Cerebellar cortex (tissue), 1 donor: ENCODE results near the gene PELI2.
A peak's percentile ranks its signal among the peaks of the same experiment; 100 is the strongest.

ENCODE experiments used
- DNase-seq: peaks from one replicate; pipeline ENCODE4 v3.0.0-alpha.2; 2015; ENCODE audit warnings: low spot score

The PELI2 gene

DNA sequence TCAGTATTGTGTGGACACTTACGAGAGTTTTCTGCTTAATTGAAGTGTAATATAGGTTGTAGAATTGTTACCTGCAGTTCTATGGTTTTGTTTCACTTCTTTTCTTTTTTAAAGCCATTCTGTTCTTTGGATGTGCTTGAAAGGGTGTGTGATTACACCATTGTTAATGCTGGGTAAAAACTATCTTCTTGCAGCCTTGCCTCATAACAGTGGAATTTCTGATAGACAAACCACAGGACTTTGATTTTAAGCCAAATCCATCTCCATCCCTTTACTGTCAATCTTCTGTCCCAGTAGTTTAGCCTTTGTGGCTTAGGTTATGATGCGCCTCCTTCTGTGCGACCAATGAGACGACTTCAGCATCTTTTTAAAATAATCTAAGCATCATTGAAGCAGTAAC, 182.3 kb downstream of the PELI2 start:
- no peak for DNase-seq

DNA sequence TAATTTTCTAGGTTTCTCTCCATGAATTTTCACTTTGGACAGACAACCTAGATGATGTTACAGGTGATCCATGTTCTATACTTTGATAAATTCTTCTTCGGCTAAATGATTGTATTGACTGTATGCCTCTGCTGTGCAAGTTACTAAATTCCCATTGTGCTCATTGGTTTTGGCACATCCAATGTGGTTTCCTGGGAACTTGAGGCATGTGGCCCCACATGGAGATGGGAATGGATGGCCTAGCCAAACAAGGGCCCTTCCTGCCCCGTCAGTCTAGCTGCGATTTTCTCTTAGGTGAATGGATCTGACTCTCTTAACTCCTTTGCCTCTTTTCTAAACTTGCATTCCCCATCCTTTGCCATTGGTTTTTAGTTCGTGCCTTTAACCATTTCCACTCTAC, 186.2 kb downstream of the PELI2 start:
- no peak for DNase-seq

DNA sequence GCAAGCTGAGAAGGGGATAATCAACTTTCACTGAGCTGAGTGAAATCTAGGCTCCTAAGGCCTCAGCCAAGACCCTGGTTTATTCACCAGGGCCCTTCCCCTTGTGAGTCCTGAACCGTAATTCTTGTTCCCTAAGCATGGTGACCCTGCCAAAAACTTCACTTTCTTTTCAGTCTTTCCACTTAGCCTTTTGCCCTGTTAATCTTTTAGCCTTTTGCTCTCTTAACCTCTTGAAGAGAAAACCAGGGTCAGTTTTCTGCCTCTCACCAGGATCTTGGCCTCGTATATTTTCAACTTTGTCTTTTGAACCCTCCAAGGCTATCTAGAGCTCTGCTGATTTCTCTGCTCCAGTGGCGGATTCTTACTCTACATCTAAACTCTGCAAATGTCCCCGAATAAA, 191.0 kb downstream of the PELI2 start:
- no peak for DNase-seq

DNA sequence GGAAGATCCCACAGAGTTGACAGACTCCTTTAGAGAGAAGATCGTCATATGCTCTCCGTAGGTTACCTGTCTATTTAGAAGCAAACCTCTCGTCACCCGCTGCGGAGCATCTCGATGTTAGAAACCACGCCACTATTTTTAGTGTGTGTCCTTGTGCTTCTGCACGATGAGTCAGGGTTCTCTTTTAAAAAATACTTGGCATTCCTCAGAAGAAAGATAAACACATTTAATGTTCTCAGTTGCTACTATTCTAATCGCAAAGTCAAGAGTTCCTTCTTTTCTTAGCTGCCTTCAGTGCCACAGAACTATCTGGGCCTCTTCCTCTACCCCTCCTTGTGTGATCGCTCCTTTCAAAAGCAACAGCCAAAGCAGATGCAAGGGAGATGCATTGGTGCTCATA, 192.4 kb downstream of the PELI2 start:
- DNase-seq, result no peak

DNA sequence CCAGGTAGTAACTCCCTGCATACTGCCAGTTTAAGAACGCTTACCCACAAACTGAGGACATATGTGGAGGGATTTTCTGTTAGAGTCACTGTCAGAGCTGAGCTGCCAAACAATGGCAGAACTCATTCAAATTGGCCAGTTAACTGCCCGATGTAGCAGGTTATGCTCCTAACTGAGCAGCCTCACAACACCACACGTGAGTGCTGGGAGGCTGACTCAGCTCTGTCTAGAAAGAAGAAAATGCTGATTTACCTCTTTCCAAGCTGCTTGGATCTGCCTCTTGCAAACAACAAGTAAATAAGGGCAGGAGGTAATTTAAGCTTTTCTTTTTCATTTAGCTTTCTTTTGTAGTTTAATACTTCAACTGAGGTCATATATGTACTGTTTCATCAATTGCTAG, 195.6 kb downstream of the PELI2 start:
- no peak for DNase-seq

DNA sequence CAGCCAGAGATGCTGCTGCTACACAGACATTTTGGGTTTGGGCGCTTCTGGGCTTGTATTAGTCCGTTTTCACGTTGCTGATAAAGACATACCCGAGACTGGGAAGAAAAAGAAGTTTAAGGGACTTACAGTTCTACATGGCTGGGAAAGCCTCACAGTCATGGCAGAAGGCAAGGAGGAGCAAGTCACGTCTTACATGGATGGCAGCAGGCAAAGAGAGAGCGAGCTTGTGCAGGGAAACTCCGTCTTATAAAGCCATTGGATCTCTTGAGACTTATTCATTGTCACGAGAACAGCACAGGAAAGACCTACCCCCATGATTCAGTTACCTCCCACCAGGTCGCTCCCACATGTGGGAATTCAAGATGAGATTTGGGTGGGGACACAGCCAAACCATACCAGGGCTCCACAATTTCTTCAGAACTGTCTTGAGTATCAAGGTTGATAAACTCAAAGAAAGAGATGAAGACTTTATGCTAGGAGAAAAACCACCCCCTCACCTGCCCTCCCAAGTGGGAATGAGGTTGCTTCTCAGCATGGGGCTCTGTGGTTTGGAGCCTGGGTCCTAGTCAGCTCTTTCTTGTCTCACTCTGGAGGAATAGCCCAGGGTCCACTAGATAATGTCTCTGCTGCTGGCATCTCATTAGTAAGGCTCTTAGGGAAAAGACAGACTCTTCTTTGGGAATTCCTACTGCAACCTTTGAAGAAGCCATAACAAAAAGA, 200.3 kb downstream of the PELI2 start:
- DNase-seq, result no peak

DNA sequence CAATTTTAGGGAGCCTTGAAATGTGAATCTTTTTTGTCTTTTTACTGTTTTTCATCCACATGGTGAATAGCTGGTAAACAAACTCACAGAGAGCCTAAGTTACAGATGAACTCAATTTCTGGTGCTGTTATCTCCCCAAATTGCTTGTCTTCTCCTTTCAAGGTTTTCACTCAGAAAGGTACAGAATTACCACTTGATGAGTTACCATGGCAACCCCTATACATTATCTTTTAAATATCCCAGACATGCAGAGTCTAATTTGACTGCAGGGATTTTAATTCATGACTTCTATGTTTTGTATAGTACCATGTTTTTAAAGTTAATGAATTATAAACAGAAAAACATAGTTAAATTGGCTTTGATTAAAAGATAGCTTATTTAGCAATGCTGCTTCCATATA, 203.7 kb downstream of the PELI2 start:
- DNase-seq, result no peak

DNA sequence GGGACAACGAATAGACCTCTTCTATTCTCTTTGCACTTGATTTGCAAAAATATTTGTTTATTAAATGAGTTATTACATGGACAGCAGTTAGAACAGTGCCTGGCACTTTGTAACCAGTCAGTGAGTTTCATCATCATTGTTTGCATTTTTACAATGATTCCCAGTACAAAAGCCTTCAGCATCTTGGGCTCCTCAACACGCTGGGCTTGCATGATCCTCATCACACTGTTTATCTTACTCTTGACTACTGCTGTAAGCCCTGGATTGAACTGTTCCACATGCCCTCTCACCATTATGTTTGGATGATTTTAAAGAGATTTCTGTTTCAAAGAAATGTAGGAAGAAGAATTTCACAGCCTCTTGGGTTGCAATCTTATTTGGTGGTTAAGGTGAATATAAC, 204.3 kb downstream of the PELI2 start:
- no peak for DNase-seq

DNA sequence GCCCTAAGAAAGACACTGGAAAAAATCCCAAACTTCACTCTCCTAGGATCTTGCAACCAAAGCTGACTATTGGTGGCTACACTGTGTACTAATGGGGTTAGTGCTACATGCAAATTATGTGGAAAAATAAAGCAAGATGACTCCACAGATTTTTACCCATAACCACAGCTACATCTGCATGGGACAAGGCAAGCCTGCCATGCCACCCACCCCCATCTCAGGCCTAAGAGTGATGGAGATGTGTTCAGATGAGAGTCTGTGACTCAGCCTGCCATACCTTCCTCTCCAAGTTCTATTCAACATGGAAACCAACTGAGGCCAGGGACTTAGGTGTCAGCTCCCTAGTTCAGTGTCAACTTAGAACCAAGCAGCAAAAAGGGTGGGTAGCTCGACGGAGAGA, 206.2 kb downstream of the PELI2 start:
- DNase-seq, result no peak

DNA sequence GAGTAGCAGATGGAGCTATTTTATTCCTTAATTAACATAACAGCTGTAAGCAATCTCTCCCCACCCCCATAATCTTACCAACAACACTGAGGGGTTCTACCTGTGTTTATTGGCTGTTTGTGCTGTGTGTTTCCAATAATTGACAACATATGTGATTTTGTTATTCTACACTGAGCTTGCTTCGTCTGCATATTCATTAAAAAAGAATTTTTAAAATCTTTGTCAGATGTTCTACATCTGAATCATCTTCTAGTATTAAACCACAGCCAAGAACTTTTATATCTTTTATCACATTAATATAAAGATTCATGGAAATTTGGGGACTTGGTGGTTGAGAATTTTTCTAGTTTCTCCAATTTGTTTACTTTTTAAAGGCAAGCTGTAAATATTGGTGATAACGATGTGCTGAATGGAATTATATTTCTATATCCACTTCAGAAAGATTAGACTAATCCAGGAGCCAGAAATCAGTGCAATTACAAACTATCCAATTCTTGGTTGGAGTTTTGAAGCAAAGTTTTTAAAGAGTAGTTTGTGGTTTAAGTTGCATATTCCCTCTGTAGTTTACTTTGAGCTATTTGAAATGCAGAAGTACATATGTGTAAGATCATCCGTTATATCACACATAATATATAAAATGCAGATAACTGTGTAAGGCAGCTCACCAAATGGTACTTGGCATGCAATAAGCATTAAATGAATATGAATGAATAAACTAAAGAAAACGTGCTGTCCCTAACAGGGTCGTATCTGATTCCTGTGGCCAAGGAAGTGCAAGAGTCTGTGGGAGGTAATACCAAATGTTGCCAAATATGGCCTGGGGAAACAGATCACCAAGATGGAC, 206.9 kb downstream of the PELI2 start:
- no peak for DNase-seq

DNA sequence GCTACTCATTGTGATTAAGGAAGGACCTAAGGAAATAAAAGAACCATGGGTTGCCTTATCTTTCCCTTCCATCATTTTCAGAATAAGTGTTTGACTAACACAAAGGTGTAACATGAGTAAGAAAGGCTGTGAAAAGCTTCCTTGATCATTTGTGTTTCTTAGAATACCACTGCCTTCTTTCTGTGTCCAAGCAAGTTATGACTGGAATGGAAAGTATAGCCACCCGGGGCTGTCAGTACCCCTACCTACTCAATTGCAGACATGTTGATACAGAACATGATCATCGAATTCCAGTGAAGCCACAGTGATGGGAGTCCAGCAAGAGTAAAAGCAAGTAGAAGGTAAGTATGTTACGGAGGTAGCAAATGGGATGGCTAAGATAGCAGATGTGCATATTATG, 209.8 kb downstream of the PELI2 start:
- no peak for DNase-seq

DNA sequence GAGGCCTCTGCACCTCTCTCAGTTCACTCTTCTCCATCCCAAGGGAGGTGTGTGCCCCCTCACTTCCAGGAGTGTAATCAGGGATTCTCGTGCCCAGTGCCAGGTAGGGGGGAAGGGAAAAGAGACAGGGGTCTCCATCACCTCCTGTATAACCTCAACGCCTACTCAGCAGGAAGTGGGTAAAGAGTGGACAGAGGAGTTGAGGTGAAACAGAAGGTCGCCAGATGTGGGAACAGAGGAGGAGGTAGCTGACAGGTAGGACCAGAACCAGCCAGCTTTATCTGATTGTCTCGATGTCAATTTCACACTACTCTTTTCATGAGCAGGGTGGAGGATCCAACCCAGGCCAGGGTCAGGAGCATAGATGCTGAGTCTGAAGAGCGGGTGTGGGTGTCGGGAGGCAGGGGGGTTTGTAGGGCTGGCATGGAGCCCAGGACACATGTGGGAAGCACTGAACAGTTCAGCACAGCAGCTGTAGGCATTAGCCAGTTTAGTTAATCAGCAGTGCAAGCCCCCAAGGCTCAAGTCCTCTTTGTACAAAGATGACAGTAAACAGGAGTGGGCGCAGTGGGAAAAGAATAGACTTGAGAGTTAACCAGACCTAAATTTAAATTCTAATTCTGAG, 213.5 kb downstream of the PELI2 start:
- no peak for DNase-seq

DNA sequence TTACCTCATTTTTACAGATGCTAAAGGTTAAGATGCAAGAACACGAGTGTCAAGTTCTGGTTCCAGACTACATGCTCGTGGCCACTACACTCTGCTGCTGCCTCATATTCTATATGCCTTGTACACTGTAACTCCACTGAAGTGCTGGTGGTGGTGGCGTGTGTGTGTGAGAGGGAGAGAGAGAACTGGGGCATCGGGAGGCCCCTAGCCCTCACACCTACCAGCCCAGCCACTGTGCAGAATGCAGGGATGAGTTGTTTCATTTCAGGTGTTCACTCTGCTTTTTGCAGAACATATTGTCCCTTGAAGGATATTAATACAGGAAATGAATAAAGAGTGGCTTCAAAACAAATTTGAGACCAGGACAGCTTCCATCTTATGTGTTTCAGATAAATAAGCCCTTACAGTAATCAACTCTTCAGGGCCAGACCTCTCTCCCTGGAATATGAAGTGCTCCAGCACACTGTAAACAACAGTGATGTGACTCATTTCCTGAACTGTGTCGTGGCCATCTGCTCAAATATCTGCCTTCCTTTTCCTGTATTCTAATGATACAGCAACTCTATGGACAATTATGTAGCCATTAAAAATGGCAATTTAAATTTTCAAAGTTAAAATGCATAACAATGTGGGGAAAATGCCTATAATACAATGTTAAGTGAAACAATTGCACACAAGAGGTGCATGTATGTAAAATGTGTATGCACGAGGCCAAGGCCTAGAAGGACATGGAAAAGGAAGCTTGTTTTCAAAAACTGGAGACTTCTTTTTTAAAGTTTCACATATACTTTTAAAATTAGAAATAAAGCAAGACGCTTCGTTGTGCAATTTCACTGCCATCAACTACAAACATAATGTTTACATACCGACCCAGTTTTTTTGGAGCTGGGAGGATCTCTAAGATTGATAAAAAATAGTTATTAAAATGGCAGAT, 215.4 kb downstream of the PELI2 start:
- DNase-seq, result peak; percentile 24

DNA sequence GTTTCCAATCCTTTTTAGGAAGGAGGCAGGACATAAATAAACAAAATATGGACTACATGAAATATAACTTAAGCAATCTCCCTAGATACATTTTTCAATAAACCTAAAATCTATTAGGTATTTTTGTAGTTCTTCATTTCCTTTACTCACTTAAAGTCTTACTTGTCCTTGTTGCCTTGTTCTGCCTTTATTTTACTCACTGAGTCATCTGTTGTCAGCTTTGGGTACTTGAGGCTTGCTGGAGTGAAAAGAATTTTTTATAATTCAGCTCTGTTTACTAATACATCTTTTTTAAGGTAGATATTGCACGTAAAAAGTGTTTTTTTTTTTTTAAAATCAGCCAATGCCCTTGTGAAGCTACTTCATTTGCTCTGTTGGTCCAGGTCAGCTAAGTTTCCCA, 216.2 kb downstream of the PELI2 start:
- DNase-seq, result no peak

DNA sequence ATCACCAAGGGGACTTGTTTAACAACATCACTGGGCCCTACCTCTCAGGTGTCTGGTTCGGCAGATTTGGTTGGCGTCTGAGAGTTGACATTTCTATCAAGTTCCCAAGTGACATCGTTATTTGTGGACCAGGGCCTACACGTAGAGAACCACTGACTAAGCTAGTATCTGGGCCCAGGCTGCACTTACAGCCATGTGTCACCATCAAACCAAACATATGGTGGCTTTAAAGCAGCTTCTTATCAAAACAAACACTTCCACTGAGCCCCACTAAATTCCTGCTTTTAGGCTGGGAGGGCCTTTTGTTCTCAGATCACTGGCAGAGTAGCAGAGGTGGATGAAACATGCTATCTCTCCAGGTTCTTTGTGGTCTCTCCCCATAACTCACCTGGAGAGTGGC, 220.5 kb downstream of the PELI2 start:
- no peak for DNase-seq

DNA sequence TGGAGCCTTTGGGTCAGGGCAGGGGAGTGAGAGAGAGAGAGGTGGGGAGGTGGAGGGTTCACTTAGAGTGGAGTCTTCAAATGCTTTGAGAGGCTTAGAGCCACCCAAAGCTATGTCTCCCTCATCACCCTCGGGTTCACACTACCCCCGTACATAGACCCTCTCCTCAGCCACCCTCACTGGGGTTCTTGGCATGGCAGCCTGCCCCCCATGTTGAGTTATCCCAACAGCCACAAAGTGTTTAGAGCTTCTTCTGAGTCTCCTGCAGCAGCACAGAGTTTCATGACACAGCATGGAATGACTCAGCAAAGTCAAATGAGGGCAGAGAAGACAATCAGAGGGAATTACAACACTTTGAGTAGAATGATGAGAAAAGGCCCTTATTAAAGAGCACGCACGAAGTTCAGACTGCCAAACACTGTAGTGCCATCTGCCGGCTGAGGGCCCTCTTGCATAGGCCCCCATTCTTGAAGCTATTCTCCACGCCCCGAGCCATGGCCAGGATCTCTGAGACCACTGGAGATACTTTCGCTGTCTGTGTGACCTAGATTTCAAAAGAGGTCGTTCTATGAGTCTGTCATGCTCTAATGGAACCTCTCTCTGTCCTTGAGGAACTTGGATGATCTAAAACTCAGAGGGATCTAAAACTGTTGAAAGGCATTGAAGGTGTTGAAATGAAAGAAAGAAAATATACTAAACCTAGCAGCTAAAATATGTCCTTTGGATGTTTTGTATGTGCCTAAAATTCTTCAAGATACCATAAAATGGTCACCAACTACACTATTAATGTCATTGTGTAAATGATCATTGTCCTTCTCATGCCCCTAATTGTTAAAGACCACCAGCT, 221.9 kb downstream of the PELI2 start:
- peak; percentile 74 for DNase-seq

DNA sequence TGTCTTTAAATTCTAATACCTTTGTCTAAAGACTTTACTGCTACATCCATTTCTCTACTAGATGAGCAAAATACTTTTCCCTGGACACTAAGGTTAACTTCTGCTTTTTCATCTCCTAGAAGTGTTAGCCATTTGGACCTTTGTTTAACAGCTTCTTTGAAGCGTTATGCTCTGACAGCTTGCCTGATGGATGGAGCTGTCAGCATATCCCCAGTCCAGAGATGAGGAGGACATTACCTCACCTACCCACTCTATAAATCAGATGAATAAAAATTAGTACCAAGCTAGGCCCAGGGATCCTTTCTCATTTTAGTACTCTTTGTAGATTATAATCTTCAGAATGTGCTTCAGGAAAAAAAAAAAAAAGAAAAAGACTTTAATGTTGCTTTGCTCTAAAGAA, 222.7 kb downstream of the PELI2 start:
- DNase-seq, result no peak

DNA sequence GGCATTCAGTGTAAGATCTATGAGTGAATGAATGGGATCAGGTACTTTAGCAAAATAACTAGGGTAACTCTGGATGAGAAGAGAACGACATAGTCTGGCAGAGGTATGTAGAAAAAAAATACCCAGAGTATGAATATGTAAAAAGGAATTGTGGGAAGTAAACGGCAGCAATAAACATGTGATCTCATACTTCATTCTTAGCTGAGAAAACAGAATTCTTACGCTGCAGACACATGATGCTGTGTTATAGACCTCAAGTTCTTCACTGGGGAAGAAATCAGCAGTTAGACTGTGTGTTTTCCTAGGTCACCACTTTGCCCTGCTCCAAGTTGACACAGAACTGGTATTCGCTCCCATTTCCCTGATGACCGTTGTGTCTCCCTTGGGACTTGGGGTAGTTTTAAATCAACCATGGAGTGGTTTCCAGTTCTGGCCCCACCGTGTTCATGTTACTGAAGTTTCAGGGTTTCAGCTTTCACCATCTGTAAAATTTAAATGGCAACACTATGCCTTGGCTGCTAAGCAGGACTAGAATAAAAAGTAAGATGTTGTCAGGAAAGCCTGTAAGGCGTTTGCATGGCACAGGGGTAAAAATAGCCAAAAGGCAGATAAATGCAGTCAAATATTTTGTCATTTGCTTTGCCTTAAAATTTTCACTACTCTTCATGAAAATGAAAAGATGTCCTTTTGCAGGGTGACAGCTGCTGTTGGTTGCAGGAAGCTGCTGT, 223.7 kb downstream of the PELI2 start:
- no peak for DNase-seq

DNA sequence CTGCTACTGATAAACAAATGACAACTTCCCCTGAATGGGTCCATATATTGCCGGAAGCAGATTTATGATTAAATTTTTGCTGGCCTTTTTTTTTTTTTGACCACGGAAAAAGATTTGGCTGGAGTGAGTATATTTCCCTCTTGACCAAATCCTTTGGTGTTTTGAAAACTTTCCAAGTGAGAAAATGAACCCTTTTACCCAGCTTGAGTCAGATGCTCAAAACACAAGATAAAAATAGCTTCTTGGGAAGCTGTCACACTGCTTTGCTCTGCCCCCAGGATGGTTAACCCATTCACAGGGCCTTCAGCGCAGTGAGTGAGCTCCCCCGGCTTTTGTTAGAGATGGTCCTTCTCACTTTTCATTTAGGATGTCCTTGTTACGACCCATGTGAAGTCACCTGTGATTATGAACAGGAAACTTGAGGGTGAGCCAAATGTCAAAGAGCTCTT, 224.3 kb downstream of the PELI2 start:
- DNase-seq, result peak; percentile 66

DNA sequence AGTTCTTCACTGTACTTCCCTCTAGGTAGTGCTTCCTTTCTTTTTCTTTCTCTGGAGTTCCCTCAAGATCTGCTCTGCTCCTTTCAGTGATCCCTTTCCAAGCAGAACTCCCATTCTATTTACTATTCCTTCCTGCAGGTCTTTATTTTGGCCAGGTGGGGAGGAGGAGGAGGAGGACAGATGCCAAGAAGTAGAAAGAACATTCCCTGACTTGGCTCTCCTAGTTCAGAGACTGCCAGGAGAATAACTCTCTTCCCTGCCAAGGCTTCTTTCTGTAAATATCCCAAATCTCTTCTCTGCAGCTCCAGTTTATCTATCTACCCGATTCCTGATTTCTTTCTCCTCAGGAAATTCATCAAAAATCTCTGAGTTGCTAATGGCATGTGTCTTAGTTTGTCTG, 231.7 kb downstream of the PELI2 start:
- DNase-seq, result peak; percentile 47
